ENCODE data around the gene NECAP2. TPM values are rescaled to one million over a fixed set of nuclear protein-coding genes. Genes with fewer than 3 reads are reported as not detected.
A peak's percentile ranks its signal among the peaks of the same experiment; 100 is the strongest.
"Not testable (repeated sequence)": the region's sequence is repeated elsewhere in the genome, so short reads cannot be mapped to it uniquely, and the experiment has no call there.

The NECAP2 gene
- total RNA-seq, 1 donor from 2014 or later, result 49.7 TPM

GRCh38 chr1:16456151-16456550 lies 15.6 kb downstream of the NECAP2 start:
- DNase-seq (ENCODE audit: low spot score), result not testable (repeated sequence)

GRCh38 chr1:16458831-16459230 lies 18.3 kb downstream of the NECAP2 start:
- DNase-seq (ENCODE audit: low spot score), result no peak

GRCh38 chr1:16459352-16459925 lies 18.9 kb downstream of the NECAP2 start:
- DNase-seq (ENCODE audit: low spot score), result no peak

- DNase-seq (ENCODE audit: low spot score), result no peak
These were observed 21.2 kb downstream of the NECAP2 start for GRCh38 chr1:16461681-16462080.

- no peak for DNase-seq (ENCODE audit: low spot score)
These were observed 22.3 kb downstream of the NECAP2 start for GRCh38 chr1:16462773-16463330.

- no peak for DNase-seq (ENCODE audit: low spot score)
These were observed 24.5 kb downstream of the NECAP2 start for GRCh38 chr1:16464917-16465625.

- no peak for DNase-seq (ENCODE audit: low spot score)
These were observed 28.0 kb downstream of the NECAP2 start for GRCh38 chr1:16468558-16468957.

GRCh38 chr1:16474166-16474800 lies 33.8 kb downstream of the NECAP2 start:
- no peak for DNase-seq (ENCODE audit: low spot score)

GRCh38 chr1:16474891-16475290 lies 34.4 kb downstream of the NECAP2 start:
- DNase-seq (ENCODE audit: low spot score), result not testable (repeated sequence)

- not testable (repeated sequence) for DNase-seq (ENCODE audit: low spot score)
These were observed 35.5 kb downstream of the NECAP2 start for GRCh38 chr1:16475771-16476770.

- DNase-seq (ENCODE audit: low spot score), result no peak
These were observed 37.6 kb downstream of the NECAP2 start for GRCh38 chr1:16478091-16478490.

GRCh38 chr1:16483146-16483545 lies 42.6 kb downstream of the NECAP2 start:
- DNase-seq (ENCODE audit: low spot score), result not testable (repeated sequence)

GRCh38 chr1:16483639-16484500 lies 43.3 kb downstream of the NECAP2 start:
- DNase-seq (ENCODE audit: low spot score), result not testable (repeated sequence)

GRCh38 chr1:16484501-16484835 lies 43.9 kb downstream of the NECAP2 start:
- DNase-seq (ENCODE audit: low spot score), result no peak

GRCh38 chr1:16484931-16485330 lies 44.4 kb downstream of the NECAP2 start:
- DNase-seq (ENCODE audit: low spot score), result no peak

GRCh38 chr1:16486316-16486715 lies 45.8 kb downstream of the NECAP2 start:
- peak; percentile 82 for DNase-seq (ENCODE audit: low spot score)

- not testable (repeated sequence) for DNase-seq (ENCODE audit: low spot score)
These were observed 46.5 kb downstream of the NECAP2 start for GRCh38 chr1:16487011-16487410.

- peak; percentile 71 for DNase-seq (ENCODE audit: low spot score)
These were observed 48.8 kb downstream of the NECAP2 start for GRCh38 chr1:16489195-16489880.

GRCh38 chr1:16491056-16491675 lies 50.6 kb downstream of the NECAP2 start:
- no peak for DNase-seq (ENCODE audit: low spot score)

Measured in mesenteric fat pad (tissue), 1 donor.